HepG2 (cell line): ENCODE results near the gene SPON1. TPM values are rescaled to one million over a fixed set of nuclear protein-coding genes. Genes with fewer than 3 reads are reported as not detected.

Source experiments
- ATAC-seq: fragments of 200-7000 bp; cut with Tn5 transposase; 3 replicates; pipeline ENCODE4 v1.9.1; 2020; ENCODE audit warnings: mild to moderate bottlenecking, moderate library complexity
- BruUV-seq: library from RNA; stranded (reverse); fragments of 400-500 nt; replicated peaks from 2 replicates; lab custom pipeline; 2021; lab: Mats Ljungman, UMichigan
- CTCF ChIA-PET: fragments of 300-600 bp; formaldehyde crosslinking; extraction: SDS; loops from one replicate; lab custom pipeline; 2021; ENCODE audit warnings: low total read pairs, inconsistent platforms, low intra/inter-chr PET ratio; lab: Yijun Ruan, JAX
- POLR2A ChIA-PET: fragments of 350-600 bp; sonication (Branson Sonifier 250); formaldehyde crosslinking; loops from one replicate; lab custom pipeline; 2020; ENCODE audit warnings: antibody characterized with exemption, inconsistent platforms; lab: Yijun Ruan, JAX
- DNase-seq: peaks from one replicate; pipeline ENCODE4 v3.0.0-alpha.2; 2015; ENCODE audit warnings: low spot score
- FAIRE-seq: peaks from 3 replicates; lab custom pipeline; 2011; peaks lifted over from hg19 to GRCh38; lab: Jason Lieb, UNC
- H2AFZ ChIP-seq: one replicate; pipeline ENCODE4 v1.6.1; 2011; ENCODE audit warnings: low read length, inconsistent platforms
- H3K27ac ChIP-seq: fragments of 300-600 bp; 3 replicates; pipeline ENCODE4 v1.8.0; 2011; ENCODE audit warnings: mixed run types, mild to moderate bottlenecking, mixed read lengths, low read length, inconsistent platforms; ENCODE audit not compliant: insufficient read depth; ENCODE audit errors: extremely low read length
- H3K27me3 ChIP-seq, 2 experiments: fragments of 200-600 bp in 1 of 2; 2 replicates in 1 of 2; 3 replicates in 1 of 2; pipeline versions ENCODE4 v1.6.0 to v1.8.0; 2011; ENCODE audit warnings: low read length in 2 of 2, mild to moderate bottlenecking in 2 of 2, moderate library complexity in 2 of 2, inconsistent platforms in 1 of 2; ENCODE audit not compliant: insufficient read depth in 2 of 2, control insufficient read depth in 1 of 2
- H3K36me3 ChIP-seq, 2 experiments: fragments of 200-600 bp in 1 of 2; replicated peaks in 1 of 2; 2 replicates in 1 of 2; 3 replicates in 1 of 2; pipeline versions ENCODE4 v1.5.1 to v1.8.0; 2011; ENCODE audit warnings: low read length in 2 of 2, inconsistent platforms in 1 of 2; ENCODE audit not compliant: insufficient read depth in 2 of 2, control insufficient read depth in 1 of 2
- H3K4me1 ChIP-seq: 2 replicates; pipeline ENCODE4 v1.5.1; 2012; ENCODE audit warnings: low read length, inconsistent platforms; ENCODE audit not compliant: insufficient read depth
- H3K4me2 ChIP-seq: 2 replicates; pipeline ENCODE4 v1.6.0; 2011; ENCODE audit warnings: low read depth, low read length, inconsistent platforms
- H3K4me3 ChIP-seq, 3 experiments: fragments of 200-600 bp in 1 of 3; sonication (generic), shearing (Covaris generic) in 1 of 3; replicated peaks in 1 of 3; 2 replicates each; pipeline ENCODE4 v1.5.1; 2011 to 2016; ENCODE audit warnings: low read length in 3 of 3, inconsistent platforms in 2 of 3, low read depth in 2 of 3, mild to moderate bottlenecking in 2 of 3, control low read depth in 1 of 3, mixed read lengths in 1 of 3; ENCODE audit not compliant: insufficient read depth in 1 of 3
- H3K79me2 ChIP-seq: one replicate; pipeline ENCODE4 v1.6.1; 2011; ENCODE audit warnings: low read length, inconsistent platforms; ENCODE audit not compliant: insufficient read depth
- H3K9ac ChIP-seq: 2 replicates; pipeline ENCODE4 v1.6.0; 2011; ENCODE audit warnings: mild to moderate bottlenecking, low read depth, low read length, inconsistent platforms; ENCODE audit not compliant: insufficient read depth
- H3K9me3 ChIP-seq: 2 replicates; pipeline ENCODE4 v1.5.1; 2012; ENCODE audit warnings: mild to moderate bottlenecking, low read length
- H4K20me1 ChIP-seq: 2 replicates; pipeline ENCODE4 v1.6.0; 2011; ENCODE audit warnings: inconsistent platforms, mild to moderate bottlenecking, low read length, moderate library complexity; ENCODE audit not compliant: insufficient read depth
- HCFC1 ChIP-seq: fragments of 150-350 bp; IDR thresholded peaks from 2 replicates; pipeline ENCODE4 v1.6.1; 2014; ENCODE audit warnings: low read depth, low read length
- KDM2A ChIP-seq: sonication (generic); formaldehyde crosslinking; IDR thresholded peaks from 2 replicates; pipeline ENCODE4 v1.4.0; 2020; ENCODE audit warnings: low read depth, missing genetic modification reagents, borderline replicate concordance
- ZNF724P ChIP-seq: sonication (generic); formaldehyde crosslinking; IDR thresholded peaks from 2 replicates; pipeline ENCODE4 v1.8.0; 2022; ENCODE audit warnings: missing genetic modification reagents, borderline replicate concordance
- WGBS: methylation state at CpG from one replicate; pipeline ENCODE4 v1.1.6; 2017; ENCODE audit warnings: low lambda C conversion rate; 5-methylcytosine and 5-hydroxymethylcytosine counted together
- in situ Hi-C: cut with HindIII; loops from 2 replicates; pipeline ENCODE4 v1.10.0; 2017; ENCODE audit warnings: low pct_unique_long_range_greater_than_20kb; ENCODE audit not compliant: extremely low pct_ligation_motif_present
- intact Hi-C: fragments of 100-400 bp; cut with micrococcal nuclease; formaldehyde crosslinking; loops from one replicate; pipeline ENCODE4 v1.10.0; 2022; ENCODE audit not compliant: unreplicated experiment
- polyA plus RNA-seq, 8 experiments: library from polyadenylated mRNA; depleted of rRNA in 3 of 8; stranded (reverse) in 7 of 8; unstranded in 1 of 8; fragments of >200 nt; fragmentation: Illumina TruSeq in 4 of 8; extraction: Trizol in 4 of 8; gene quantifications; 2 replicates each; pipeline versions ENCODE4 v1.2.1 to v1.2.3, GENCODE V29; 2011 to 2016; ENCODE audit warnings: low read depth in 4 of 8, missing spikeins in 1 of 8, mixed read lengths in 1 of 8; ENCODE audit not compliant: insufficient read depth in 1 of 8
- total RNA-seq, 5 experiments: library from RNA; depleted of rRNA; stranded (reverse); fragments of >200 nt; fragmentation: Illumina TruSeq; extraction: Trizol; gene quantifications; 2 replicates each; pipeline ENCODE4 v1.2.3, GENCODE V29; 2016; ENCODE audit warnings: low read depth in 1 of 5
- TF ChIP-seq, protein P1 (sequence below): sonication (generic); formaldehyde crosslinking; IDR thresholded peaks from 2 replicates; pipeline ENCODE4 v1.5.0; 2020; ENCODE audit warnings: mild to moderate bottlenecking, missing genetic modification reagents, moderate library complexity
- TF ChIP-seq, protein P2 (sequence below): sonication (generic); formaldehyde crosslinking; IDR thresholded peaks from 2 replicates; pipeline ENCODE4 v1.4.0; 2020; ENCODE audit warnings: missing genetic modification reagents
- TF ChIP-seq, protein P3 (sequence below): sonication (generic); formaldehyde crosslinking; IDR thresholded peaks from 2 replicates; pipeline ENCODE4 v1.4.0; 2020; ENCODE audit warnings: missing genetic modification reagents

SPON1 gene
- total and polyA plus RNA-seq, 2 of the 13 experiments (the other 11 are each of a cell fraction or from before 2014, with no cell fraction given) = not detected

- H3K27ac ChIP-seq = no peak overlapping the region
- H3K27me3 ChIP-seq = peaks cover 2 to 32% of the 10 kb centered on the region in 2 experiments; a peak in 3 of 5 replicates
- H3K4me2 ChIP-seq = no peak overlapping the region
- H3K4me1 ChIP-seq = no peaks in the 10 kb centered on the region
- no peaks in the 10 kb centered on the region for H4K20me1 ChIP-seq
- DNase-seq (no peak), FAIRE-seq (no peak)
- ChIA-PET POLR2A (no interaction called here), CTCF (no interaction called here)
- no peak overlapping the region for H3K4me3 ChIP-seq
- no TSS peak for BruUV-seq
- H3K79me2 ChIP-seq = no peaks in the 10 kb centered on the region
- no peak overlapping the region for H3K9ac ChIP-seq
- 16% methylated on average over 5 of the region's 6 CpGs for WGBS
- H3K9me3 ChIP-seq = no peaks in the 10 kb centered on the region
- H2AFZ ChIP-seq = no peak overlapping the region
- TF ChIP-seq, protein P1, sequence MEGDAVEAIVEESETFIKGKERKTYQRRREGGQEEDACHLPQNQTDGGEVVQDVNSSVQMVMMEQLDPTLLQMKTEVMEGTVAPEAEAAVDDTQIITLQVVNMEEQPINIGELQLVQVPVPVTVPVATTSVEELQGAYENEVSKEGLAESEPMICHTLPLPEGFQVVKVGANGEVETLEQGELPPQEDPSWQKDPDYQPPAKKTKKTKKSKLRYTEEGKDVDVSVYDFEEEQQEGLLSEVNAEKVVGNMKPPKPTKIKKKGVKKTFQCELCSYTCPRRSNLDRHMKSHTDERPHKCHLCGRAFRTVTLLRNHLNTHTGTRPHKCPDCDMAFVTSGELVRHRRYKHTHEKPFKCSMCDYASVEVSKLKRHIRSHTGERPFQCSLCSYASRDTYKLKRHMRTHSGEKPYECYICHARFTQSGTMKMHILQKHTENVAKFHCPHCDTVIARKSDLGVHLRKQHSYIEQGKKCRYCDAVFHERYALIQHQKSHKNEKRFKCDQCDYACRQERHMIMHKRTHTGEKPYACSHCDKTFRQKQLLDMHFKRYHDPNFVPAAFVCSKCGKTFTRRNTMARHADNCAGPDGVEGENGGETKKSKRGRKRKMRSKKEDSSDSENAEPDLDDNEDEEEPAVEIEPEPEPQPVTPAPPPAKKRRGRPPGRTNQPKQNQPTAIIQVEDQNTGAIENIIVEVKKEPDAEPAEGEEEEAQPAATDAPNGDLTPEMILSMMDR (CRISPR knock-in tag) = peak; percentile 59
- TF ChIP-seq ZNF724P (CRISPR knock-in tag) = no peak
- TF ChIP-seq, protein P2, sequence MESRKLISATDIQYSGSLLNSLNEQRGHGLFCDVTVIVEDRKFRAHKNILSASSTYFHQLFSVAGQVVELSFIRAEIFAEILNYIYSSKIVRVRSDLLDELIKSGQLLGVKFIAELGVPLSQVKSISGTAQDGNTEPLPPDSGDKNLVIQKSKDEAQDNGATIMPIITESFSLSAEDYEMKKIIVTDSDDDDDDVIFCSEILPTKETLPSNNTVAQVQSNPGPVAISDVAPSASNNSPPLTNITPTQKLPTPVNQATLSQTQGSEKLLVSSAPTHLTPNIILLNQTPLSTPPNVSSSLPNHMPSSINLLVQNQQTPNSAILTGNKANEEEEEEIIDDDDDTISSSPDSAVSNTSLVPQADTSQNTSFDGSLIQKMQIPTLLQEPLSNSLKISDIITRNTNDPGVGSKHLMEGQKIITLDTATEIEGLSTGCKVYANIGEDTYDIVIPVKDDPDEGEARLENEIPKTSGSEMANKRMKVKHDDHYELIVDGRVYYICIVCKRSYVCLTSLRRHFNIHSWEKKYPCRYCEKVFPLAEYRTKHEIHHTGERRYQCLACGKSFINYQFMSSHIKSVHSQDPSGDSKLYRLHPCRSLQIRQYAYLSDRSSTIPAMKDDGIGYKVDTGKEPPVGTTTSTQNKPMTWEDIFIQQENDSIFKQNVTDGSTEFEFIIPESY (CRISPR knock-in tag) = peak; percentile 68; the same call in 1 of the 2 replicates
- TF ChIP-seq, protein P3, sequence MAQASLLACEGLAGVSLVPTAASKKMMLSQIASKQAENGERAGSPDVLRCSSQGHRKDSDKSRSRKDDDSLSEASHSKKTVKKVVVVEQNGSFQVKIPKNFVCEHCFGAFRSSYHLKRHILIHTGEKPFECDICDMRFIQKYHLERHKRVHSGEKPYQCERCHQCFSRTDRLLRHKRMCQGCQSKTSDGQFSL = peak; percentile 94
- TF ChIP-seq KDM2A (CRISPR knock-in tag) = no peak
- no peak for TF ChIP-seq HCFC1
- TF ChIP-seq, all 625 proteins: peak for 3
- no peaks in the 10 kb centered on the region for H3K36me3 ChIP-seq
- peak; percentile 86 for ATAC-seq
- intact Hi-C loops = no loop called here
- in situ Hi-C loops = no loop called here
Observed at GRCh38 chr11:14232652-14233051, 270.1 kb downstream of the SPON1 start.
